SU-DHL-6 (cell line): ENCODE results near the gene FBXL12.

ENCODE experiments used
- CTCF ChIP-seq: fragments of 200-600 bp; sonication (generic); IDR thresholded peaks from one replicate; pipeline ENCODE4 v1.5.1; 2017; ENCODE audit warnings: antibody characterized with exemption, mild to moderate bottlenecking, low read length, moderate library complexity; ENCODE audit not compliant: insufficient read depth, poor library complexity, severe bottlenecking
- EZH2phosphoT487 ChIP-seq: fragments of 200-600 bp; sonication (generic), shearing (Covaris generic); conservative IDR thresholded peaks from 2 replicates; pipeline ENCODE4 v1.6.1; 2018; ENCODE audit warnings: mild to moderate bottlenecking, antibody characterized with exemption, low read length, moderate library complexity, mixed read lengths

- TF ChIP-seq CTCF (no peak), EZH2phosphoT487 (no peak)
Observed at GRCh38 chr19:9834307-9834725, 15.4 kb upstream of the FBXL12 start.
